HG03039 (cell line): ENCODE results near the gene STRBP.

ENCODE experiments used
- ATAC-seq: cut with Tn5 transposase; IDR thresholded peaks from one replicate; pipeline ENCODE4 v1.9.1; 2021; ENCODE audit warnings: mild to moderate bottlenecking, moderate library complexity; ENCODE audit not compliant: unreplicated experiment

The STRBP gene

DNA sequence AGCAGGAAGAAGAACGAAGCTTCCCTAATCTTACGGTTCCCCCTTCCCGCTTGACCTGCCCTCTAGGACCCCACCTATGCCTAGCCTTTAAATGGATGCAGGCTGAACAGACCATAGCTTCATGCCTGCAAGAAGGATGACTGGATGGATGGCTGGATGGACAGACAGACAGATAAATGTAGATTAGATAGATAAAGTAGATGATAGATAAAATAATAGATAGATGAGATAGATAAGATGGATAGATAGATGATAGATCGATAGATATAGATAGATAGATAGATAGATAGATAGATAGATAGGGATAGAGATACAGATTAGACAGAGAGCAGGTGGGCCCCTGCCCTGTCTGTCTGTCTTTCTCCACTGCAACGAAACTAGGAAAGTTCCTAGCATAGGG is 162.9 kb downstream of the STRBP start:
- ATAC-seq, result no peak

GRCh38 chr9:123104807-123105206 is 163.6 kb downstream of the STRBP start:
- ATAC-seq, result no peak

DNA sequence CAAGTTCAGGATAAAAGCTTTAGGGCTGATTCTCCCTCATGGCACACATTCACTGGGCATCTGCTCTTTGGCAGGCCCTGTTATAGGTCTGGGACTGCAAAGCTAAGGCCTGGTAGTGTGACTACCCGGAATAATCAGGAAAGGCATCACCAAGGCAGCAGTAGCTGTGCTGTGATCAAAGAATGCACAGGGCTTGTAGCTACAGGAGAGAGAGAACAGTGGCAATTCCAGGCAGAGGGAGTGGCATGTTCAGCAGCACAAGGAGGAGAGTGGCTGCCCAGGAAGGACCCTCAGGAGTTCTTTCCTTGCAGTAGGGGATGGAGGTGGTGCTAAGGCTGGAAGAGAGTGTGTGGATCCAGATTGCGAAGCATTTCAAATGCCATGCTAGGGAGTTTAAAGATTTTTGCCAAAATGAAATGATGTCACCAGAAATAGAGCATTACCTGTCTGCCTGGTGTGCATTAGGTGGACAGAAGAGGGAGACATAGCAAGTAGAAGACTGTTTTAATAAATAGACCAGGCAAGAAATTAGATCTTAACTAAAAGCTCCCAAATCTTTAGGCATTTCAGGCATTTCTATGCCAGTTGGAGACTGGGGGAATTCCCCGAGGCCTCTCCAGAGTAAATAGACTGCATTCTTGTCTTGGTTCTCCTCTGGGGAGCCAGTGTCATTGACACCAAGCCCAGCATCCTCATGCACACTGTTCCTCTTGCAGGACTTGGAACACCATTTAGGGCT is 165.8 kb downstream of the STRBP start:
- no peak for ATAC-seq

DNA sequence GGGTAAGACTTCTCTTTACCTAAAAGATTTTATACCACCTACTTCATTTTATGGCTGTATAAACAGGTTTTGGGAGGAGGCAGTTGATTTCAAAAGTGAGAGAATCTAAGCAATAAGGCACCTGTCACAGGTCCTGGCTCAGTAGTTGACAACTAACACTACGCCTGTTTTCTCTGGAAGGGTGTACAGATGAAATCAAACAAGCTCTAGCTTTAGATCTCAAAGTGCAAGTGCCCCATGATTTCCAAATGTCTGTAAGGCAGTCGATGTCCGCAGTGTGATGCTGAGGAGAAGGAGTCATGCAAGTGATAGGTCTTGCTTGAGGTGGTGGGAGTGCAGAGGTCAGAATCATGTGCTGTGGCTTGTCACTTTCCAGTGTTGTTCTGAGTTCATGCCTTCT is 168.8 kb downstream of the STRBP start:
- ATAC-seq, result no peak

DNA sequence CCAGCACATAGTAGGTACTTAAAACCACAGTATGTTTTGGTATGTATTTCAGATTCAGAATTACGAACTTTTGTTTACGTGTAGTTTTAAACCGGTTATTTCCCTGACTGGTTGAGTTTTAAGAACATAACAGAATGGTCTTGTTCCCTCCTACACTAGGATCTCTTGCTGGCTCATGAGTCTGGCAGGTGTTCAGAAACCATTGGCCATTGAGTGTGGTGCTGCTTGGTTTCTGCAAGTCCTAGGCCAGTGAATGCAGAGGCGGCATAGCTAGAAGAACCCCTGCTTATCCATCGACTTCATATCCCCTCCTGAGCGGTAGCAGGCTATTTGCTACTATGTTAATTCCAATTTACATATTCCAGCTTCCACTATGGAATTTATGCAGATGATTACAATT is 169.3 kb downstream of the STRBP start:
- ATAC-seq, result no peak

DNA sequence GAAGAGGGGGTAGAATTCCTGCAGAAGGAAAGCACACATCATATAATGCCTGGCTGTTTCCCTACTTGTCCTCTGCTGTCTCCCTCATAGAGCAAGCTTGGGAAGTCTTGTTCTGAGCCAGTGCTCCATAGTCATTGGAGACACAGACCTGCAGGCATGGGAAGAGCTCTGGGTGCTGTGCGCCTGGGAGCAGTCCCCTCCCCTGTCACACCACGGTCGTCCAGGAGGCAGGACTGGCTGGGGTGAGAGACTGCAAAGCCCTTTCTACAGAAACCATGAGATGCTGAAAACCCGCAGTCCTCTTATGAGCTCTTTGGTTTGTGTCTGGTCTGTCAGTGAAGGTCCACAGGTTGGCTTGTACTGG is 170.3 kb downstream of the STRBP start:
- no peak for ATAC-seq

DNA sequence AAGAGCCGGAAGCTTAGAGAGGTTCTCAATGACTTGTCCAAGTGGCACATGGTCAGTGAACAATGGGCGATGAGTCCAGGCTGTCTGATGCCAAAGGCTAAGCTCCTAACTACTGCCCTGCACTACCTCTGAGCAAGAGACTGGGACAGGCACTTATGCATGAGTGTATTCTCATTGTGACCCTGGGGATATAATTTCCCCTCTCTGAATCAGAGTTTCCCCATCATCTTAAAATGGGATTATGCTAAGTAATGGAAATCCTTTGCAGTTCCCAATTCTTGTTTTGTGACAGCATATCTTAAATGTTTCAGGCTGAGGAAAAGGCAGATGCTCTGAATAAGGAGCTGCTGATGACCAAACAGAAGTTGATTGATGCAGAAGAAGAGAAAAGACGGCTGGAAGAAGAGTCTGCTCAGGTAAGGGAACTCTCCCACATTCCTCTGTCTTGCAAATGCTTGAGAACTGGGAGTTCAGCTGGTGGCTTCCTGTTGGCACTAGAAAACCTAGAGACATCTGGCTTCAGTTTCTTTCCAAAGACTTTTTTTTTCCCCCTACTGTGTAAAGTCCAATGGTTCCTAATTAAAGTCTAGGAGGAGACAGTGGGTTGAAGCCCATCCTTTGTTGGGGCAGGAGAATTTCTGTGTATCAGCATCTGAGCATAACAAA is 170.8 kb downstream of the STRBP start:
- ATAC-seq, result no peak

DNA sequence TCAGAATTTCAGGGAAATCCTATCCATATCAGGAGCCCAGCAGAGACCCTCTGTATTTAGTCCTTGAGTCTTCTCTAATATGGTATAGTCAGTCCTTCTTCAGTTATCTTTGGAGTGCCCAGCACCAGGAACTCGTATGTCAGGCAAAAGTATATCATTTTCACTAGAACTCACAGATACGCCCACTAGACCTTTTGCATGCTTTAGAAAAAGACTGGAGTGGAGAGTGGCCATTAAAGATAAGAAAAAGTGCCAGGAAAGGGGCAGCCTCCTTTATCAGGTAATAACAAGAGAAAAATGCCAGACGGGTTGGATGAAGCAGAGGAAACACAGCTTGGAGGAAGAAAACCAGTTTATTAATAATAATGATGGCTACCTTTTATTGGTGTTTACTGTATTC is 171.4 kb downstream of the STRBP start:
- no peak for ATAC-seq

DNA sequence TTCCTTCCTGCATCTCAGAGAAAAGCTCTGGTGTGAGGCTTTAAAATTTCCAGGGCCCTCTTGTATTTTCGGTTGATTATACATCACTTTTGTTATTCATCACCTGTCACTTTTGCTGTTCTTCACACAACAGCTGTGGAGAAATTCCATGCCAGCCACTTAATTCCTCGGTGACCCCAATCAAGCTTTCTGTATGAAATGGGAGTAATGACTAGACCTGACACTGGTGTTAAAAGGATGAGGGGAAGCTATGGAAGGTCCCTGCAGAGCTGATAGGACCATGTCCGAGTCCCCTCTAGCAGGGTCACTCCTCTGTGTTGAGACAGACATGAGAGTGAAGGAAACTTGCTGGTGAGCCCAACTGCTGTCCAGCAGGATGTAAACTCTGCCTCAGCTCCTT is 175.2 kb downstream of the STRBP start:
- no peak for ATAC-seq

DNA sequence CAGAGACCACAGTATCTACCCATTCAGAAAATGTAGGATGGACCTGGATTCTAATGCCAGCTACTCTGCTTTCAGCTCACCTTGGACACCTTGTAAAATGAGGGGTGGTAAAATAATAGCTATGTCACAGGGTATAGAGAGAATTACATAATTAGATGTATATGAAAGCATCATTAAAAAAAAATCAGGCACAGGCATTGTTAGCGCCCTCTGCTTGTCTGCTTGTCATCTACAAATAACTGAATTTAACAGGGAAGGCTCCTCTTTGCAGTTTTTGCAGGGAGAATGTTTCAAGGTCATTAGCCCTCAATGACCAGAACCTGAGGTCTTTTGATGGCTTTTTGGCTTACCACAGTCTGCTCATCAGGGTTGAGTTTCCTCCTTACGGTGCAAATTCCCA is 176.9 kb downstream of the STRBP start:
- ATAC-seq, result no peak

- ATAC-seq, result no peak
These were observed 177.4 kb downstream of the STRBP start for GRCh38 chr9:123090956-123091355.

- ATAC-seq, result no peak
These were observed 178.0 kb downstream of the STRBP start for GRCh38 chr9:123090198-123090896.

DNA sequence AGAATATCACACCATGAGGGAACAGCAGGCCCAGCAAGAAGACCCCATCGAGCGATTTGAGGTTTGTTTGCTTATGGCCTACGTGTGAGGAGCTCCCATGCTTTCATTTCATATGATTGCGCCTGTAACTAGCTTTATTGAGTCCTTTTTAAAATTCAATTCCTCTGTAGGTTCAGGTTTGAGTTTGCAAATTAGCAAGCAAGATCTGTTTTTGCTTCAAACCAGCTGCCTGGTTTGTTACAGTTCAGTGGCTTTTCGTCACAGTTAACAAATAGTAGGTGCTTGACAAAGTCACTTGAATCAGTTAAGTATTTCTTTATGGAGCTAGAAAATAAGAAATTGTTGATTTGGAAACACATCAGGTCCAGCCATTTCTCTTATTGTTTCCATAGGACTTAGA is 178.6 kb downstream of the STRBP start:
- no peak for ATAC-seq

DNA sequence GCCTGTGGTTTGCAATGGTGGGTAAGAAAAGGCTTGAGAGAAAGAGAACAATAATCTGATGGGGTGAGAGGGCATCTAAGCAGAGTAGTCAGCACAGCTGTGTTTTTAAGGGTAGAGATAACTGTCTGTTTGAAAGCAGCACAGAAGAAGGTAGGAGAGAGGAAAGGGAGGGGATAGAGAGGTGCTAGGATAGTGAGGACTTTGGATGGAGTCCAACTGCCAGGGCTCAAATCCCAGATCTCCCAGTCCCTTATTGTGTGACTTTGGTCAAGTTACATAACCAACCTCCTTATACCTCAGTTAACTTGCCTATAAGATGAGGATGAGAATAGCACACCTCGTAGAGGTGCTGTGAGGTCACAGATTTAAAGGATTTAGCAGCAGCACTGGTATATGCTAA is 179.3 kb downstream of the STRBP start:
- ATAC-seq, result no peak

DNA sequence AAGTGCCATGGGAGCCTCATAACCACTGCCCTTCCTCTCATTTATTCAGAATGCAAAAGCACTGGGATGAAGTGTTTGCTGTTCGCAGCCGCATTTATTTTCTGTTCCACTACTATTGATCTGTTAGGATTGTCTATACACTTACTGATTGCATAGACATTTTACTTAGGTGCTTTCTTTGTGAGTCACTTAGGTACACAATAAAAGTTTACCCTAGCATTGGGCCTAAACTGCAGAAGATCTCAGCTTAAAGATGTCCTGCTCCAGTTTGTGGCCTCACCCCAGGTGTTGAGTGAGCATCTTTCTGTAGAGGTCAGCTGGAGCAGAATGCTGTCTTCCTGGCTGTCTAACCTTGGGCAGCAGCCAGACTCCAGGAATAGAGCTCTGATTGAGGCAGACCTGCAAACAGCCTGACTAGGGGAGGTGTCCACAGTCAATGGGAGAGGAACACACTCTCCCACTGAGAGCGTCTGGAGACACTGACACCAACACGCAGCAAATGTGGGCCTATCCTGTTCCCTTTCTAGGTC is 181.0 kb downstream of the STRBP start:
- ATAC-seq, result no peak

DNA sequence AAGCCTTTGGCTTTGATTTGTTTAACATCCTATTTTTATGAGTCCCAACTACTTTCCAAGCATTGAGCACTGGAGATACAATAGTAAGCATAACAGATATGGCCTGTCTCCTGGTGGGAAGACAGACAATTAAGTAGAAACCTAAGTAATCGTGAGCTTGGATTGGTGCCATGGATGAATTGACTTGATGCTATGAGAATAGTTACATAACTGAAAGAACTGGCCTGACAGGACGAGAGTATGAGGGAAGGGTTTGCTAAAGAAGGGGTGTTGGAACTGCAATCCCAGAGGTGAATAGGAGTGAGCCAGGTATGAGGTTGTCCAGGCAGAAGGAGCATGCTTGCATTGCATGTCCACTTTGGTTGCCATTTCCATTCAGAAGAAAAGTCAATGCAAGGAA is 182.5 kb downstream of the STRBP start:
- ATAC-seq, result no peak

GRCh38 chr9:123084256-123084655 is 184.1 kb downstream of the STRBP start:
- ATAC-seq, result no peak

DNA sequence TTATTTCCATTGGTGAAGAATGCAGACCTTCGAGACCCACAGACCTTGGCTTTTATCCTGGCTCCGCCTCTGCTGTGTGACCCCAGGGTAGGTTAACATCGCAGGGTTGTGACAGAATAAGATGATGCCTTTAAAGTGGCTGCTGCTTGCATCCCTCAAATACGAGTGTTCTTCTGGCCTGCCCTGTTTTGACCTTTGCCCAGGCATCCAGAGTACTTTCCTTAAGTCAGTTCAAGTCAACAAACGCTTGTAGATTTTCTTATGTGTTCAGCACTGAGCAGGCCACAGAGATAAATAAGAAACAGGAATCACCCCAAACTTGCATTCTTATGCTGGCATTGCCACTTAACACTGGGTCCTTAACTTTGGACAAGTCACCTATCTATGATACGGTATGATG is 184.7 kb downstream of the STRBP start:
- ATAC-seq, result no peak

- ATAC-seq, result no peak
These were observed 186.6 kb downstream of the STRBP start for GRCh38 chr9:123081824-123082223.

DNA sequence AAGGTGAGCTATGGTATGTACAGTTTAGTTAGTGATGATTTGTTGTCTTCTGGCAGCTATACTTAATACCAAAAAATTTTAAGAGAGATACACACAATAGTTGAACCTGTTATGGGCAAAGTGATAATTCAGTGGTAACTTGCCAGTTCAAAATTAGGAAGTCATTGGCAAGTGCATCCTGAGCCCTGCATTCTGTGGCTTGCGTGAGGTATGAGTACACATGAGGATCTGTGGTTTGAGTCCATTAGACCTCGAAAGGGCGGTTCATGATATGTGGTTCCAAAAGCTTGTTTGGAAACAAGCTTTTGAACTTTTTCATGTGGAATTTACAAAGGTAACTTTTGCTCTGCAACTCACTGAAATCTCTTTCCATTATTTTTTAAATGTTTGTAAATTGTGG is 187.9 kb downstream of the STRBP start:
- ATAC-seq, result no peak

GRCh38 chr9:123074628-123075027 is 193.8 kb downstream of the STRBP start:
- no peak for ATAC-seq

GRCh38 chr9:123073991-123074422 is 194.4 kb downstream of the STRBP start:
- no peak for ATAC-seq
